WTC11 (cell line): ENCODE results near the gene ALDH3A2. TPM values are rescaled to one million over a fixed set of nuclear protein-coding genes. Genes with fewer than 3 reads are reported as not detected.

Experiments
- ATAC-seq: fragments of 200-7000 bp; cut with Tn5 transposase; 2 replicates; pipeline ENCODE4 v1.10.0; 2021; ENCODE audit warnings: mild to moderate bottlenecking, moderate library complexity
- CTCF ChIA-PET: fragments of 300-600 bp; sonication (Branson Sonifier 250); formaldehyde crosslinking; loops from one replicate; lab custom pipeline; 2021; ENCODE audit warnings: antibody characterized with exemption; lab: Charles Lee
- POLR2A ChIA-PET: fragments of 350-600 bp; sonication (Branson Sonifier 250); formaldehyde crosslinking; loops from one replicate; lab custom pipeline; 2021; ENCODE audit warnings: antibody characterized with exemption; lab: Charles Lee
- DNase-seq: peaks from one replicate; pipeline ENCODE4 v3.0.0; 2021; ENCODE audit warnings: low spot score
- H3K27ac Mint-ChIP-seq: 2 replicates; pipeline ENCODE4 v1.8.0; 2021; ENCODE audit warnings: mixed read lengths
- H3K27me3 Mint-ChIP-seq: 2 replicates; pipeline ENCODE4 v1.8.0; 2021; ENCODE audit warnings: low read depth, mild to moderate bottlenecking, moderate library complexity, mixed read lengths
- H3K36me3 Mint-ChIP-seq: 2 replicates; pipeline ENCODE4 v1.8.0; 2021; ENCODE audit warnings: mixed read lengths
- H3K4me1 Mint-ChIP-seq: 2 replicates; pipeline ENCODE4 v1.8.0; 2022; ENCODE audit warnings: mixed read lengths
- H3K4me3 Mint-ChIP-seq: 2 replicates; pipeline ENCODE4 v1.8.0; 2021; ENCODE audit warnings: mild to moderate bottlenecking, moderate library complexity, mixed read lengths
- H3K9me3 Mint-ChIP-seq: 2 replicates; pipeline ENCODE4 v1.8.0; 2021; ENCODE audit warnings: mixed read lengths
- ATF1 ChIP-seq: sonication (generic); formaldehyde crosslinking; IDR thresholded peaks from 2 replicates; pipeline ENCODE4 v1.8.1; 2023; ENCODE audit warnings: mild to moderate bottlenecking, moderate library complexity, missing genetic modification reagents
- ATF3 ChIP-seq: sonication (generic); formaldehyde crosslinking; conservative IDR thresholded peaks from 2 replicates; pipeline ENCODE4 v1.8.1; 2022; ENCODE audit warnings: mild to moderate bottlenecking, missing genetic modification reagents
- ATF6 ChIP-seq: sonication (generic); formaldehyde crosslinking; IDR thresholded peaks from 2 replicates; pipeline ENCODE4 v1.8.1; 2023; ENCODE audit warnings: mild to moderate bottlenecking, missing genetic modification reagents
- CREB1 ChIP-seq: sonication (generic); formaldehyde crosslinking; IDR thresholded peaks from 2 replicates; pipeline ENCODE4 v1.8.0; 2023; ENCODE audit warnings: mild to moderate bottlenecking, missing genetic modification reagents
- E2F1 ChIP-seq: sonication (generic); formaldehyde crosslinking; IDR thresholded peaks from 2 replicates; pipeline ENCODE4 v1.8.0; 2022; ENCODE audit warnings: mild to moderate bottlenecking, missing genetic modification reagents
- ERG ChIP-seq: fragments of 250-450 bp; sonication (Bioruptor Pico); IDR thresholded peaks from 2 replicates; pipeline ENCODE4 v1.8.0; 2021; ENCODE audit warnings: mild to moderate bottlenecking
- GTF2I ChIP-seq: fragments of 250-450 bp; sonication (Bioruptor Pico); conservative IDR thresholded peaks from 2 replicates; pipeline ENCODE4 v1.4.0; 2021; ENCODE audit warnings: mild to moderate bottlenecking
- IRF2 ChIP-seq: sonication (generic); formaldehyde crosslinking; IDR thresholded peaks from 2 replicates; pipeline ENCODE4 v1.8.0; 2022; ENCODE audit warnings: low read depth, missing genetic modification reagents, borderline replicate concordance
- NFATC4 ChIP-seq: fragments of 250-450 bp; sonication (Bioruptor Pico); IDR thresholded peaks from 2 replicates; pipeline ENCODE4 v1.9.0; 2021; ENCODE audit warnings: mild to moderate bottlenecking
- NFYB ChIP-seq: sonication (generic); formaldehyde crosslinking; conservative IDR thresholded peaks from 2 replicates; pipeline ENCODE4 v1.8.0; 2022; ENCODE audit warnings: low read depth, missing genetic modification reagents
- RORB ChIP-seq: fragments of 250-450 bp; sonication (Bioruptor Pico); IDR thresholded peaks from 2 replicates; pipeline ENCODE4 v1.9.0; 2021; ENCODE audit warnings: mild to moderate bottlenecking
- SOX15 ChIP-seq: fragments of 250-450 bp; sonication (Bioruptor Pico); IDR thresholded peaks from 2 replicates; pipeline ENCODE4 v1.9.0; 2021; ENCODE audit warnings: mild to moderate bottlenecking
- USF2 ChIP-seq: sonication (generic); formaldehyde crosslinking; IDR thresholded peaks from 2 replicates; pipeline ENCODE4 v1.8.1; 2023; ENCODE audit warnings: mild to moderate bottlenecking, missing genetic modification reagents, moderate library complexity
- ZNF232 ChIP-seq: sonication (generic); formaldehyde crosslinking; IDR thresholded peaks from 2 replicates; pipeline ENCODE4 v1.8.0; 2022; ENCODE audit warnings: mild to moderate bottlenecking, missing genetic modification reagents
- ZNF281 ChIP-seq: sonication (generic); formaldehyde crosslinking; IDR thresholded peaks from 2 replicates; pipeline ENCODE4 v1.8.0; 2023; ENCODE audit warnings: mild to moderate bottlenecking, missing genetic modification reagents
- ZNF317 ChIP-seq: sonication (generic); formaldehyde crosslinking; IDR thresholded peaks from 2 replicates; pipeline ENCODE4 v1.8.1; 2023; ENCODE audit warnings: low read depth, mild to moderate bottlenecking, moderate library complexity, missing genetic modification reagents, borderline replicate concordance
- ZNF416 ChIP-seq: fragments of 250-450 bp; sonication (Bioruptor Pico); IDR thresholded peaks from 2 replicates; pipeline ENCODE4 v1.9.0; 2021; ENCODE audit warnings: mild to moderate bottlenecking, inconsistent platforms
- ZNF671 ChIP-seq: fragments of 250-450 bp; sonication (Bioruptor Pico); IDR thresholded peaks from 2 replicates; pipeline ENCODE4 v1.8.0; 2021; ENCODE audit warnings: mild to moderate bottlenecking
- total RNA-seq: library from RNA; stranded (reverse); gene quantifications from 3 replicates; pipeline ENCODE4 v1.2.3, GENCODE V29; 2021

Gene ALDH3A2
- total RNA-seq, 1 experiment from 2014 or later, result 68.5 TPM

- ChIA-PET CTCF (interaction anchor here (0.7 to 2.1 kb wide), 3 partner anchors 40 to 272 kb away, joined by 3 to 14 read pairs (median 5); no protein-coding TSS in a partner anchor), POLR2A (no interaction called here)
- Mint-ChIP-seq H3K4me3 (no peak overlapping the region), H3K4me1 (peaks cover 26% of the 10 kb centered on the region), H3K27me3 (no peaks in the 10 kb centered on the region), H3K27ac (no peak overlapping the region), H3K36me3 (no peaks in the 10 kb centered on the region)
- no peak for ATAC-seq
- DNase-seq, result no peak
- TF ChIP-seq ZNF416 (CRISPR knock-in tag), result no peak
- TF ChIP-seq ATF3 (CRISPR knock-in tag), result no peak
- TF ChIP-seq SOX15, result no peak
- TF ChIP-seq E2F1, result no peak
- TF ChIP-seq ATF1 (CRISPR knock-in tag), result no peak
- TF ChIP-seq CREB1, result no peak
- no peak for TF ChIP-seq IRF2
- TF ChIP-seq ZNF317 (CRISPR knock-in tag), result no peak
- TF ChIP-seq ZNF232 (CRISPR knock-in tag), result no peak
- no peak for TF ChIP-seq GTF2I
- TF ChIP-seq ZNF671 (CRISPR knock-in tag), result no peak
- no peak for TF ChIP-seq RORB (CRISPR knock-in tag)
- no peak for TF ChIP-seq ATF6 (CRISPR knock-in tag)
- no peak for TF ChIP-seq ZNF281
- TF ChIP-seq ERG (CRISPR knock-in tag), result no peak
- TF ChIP-seq NFATC4 (CRISPR knock-in tag), result no peak
- no peak for TF ChIP-seq NFYB (CRISPR knock-in tag)
- TF ChIP-seq USF2 (CRISPR knock-in tag), result no peak
- TF ChIP-seq, all 79 proteins: peak for 0
- H3K9me3 Mint-ChIP-seq, result no peaks in the 10 kb centered on the region
Observed at GRCh38 chr17:19705201-19705600, 56.6 kb downstream of the ALDH3A2 start.
